A673 (cell line): ENCODE results near the gene TFF1.

Experiments used
- EZH2 ChIP-seq: fragments of 200-600 bp; sonication (generic); IDR thresholded peaks from 2 replicates; pipeline ENCODE4 v1.6.1; 2017; ENCODE audit warnings: borderline replicate concordance, low read depth, mild to moderate bottlenecking, mixed read lengths, antibody characterized with exemption, low read length; ENCODE audit not compliant: poor library complexity, severe bottlenecking
- TF ChIP-seq, protein P1 (sequence below): fragments of 300-800, 200-600 bp; sonication (generic); conservative IDR thresholded peaks from 2 replicates; pipeline ENCODE4 v1.5.1; 2017; ENCODE audit warnings: low read depth, mild to moderate bottlenecking, antibody characterized with exemption, low read length, moderate library complexity, mixed read lengths

DNA sequence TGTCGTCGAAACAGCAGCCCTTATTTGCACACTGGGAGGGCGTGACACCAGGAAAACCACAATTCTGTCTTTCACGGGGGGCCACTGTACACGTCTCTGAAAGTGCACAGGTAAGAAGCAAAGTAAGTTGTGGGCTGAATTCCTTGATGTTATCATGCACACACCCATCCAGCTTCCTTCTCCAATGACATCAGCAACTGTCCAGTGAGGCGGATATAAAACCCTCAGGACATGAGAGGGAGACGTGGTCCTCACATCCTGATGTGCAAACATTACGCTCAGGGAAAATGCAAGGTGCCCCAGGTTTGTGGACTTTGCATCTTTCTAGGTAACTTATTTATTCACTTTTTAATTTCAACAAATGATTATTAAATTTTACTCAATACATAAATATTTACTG, 3.0 kb downstream of the TFF1 start:
- TF ChIP-seq, protein P1, sequence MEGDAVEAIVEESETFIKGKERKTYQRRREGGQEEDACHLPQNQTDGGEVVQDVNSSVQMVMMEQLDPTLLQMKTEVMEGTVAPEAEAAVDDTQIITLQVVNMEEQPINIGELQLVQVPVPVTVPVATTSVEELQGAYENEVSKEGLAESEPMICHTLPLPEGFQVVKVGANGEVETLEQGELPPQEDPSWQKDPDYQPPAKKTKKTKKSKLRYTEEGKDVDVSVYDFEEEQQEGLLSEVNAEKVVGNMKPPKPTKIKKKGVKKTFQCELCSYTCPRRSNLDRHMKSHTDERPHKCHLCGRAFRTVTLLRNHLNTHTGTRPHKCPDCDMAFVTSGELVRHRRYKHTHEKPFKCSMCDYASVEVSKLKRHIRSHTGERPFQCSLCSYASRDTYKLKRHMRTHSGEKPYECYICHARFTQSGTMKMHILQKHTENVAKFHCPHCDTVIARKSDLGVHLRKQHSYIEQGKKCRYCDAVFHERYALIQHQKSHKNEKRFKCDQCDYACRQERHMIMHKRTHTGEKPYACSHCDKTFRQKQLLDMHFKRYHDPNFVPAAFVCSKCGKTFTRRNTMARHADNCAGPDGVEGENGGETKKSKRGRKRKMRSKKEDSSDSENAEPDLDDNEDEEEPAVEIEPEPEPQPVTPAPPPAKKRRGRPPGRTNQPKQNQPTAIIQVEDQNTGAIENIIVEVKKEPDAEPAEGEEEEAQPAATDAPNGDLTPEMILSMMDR, result no peak
- TF ChIP-seq EZH2, result no peak
